Measurements from ENCODE around the gene STT3B.

DNA sequence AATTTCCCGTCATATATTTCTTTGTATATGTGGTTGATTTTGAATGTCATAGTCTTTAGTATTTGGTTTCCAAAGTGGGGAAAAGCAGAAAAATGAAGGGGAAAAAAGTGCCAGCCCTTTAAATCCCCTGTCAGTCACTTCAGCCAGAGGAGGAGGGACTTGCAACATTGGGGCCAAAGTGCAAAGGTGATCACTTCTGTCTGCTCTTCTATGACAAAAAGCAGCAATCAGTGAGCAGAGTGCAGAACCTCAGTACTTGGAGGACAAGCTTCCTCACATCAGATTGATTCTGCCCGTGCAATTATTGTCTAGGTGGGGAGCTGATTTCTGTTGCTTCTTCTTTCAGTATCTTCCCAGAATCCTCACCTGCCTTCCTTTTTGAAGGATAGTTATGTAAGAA is 60.0 kb downstream of the STT3B start:
- no peak for TF ChIP-seq POLR2A (IDR thresholded peaks at IDR 0.05)
- TF ChIP-seq CTCF (IDR thresholded peaks at IDR 0.05) = no peak
- TF ChIP-seq POLR2AphosphoS5 (IDR thresholded peaks at IDR 0.05) = no peak
